Neural progenitor cell (in vitro differentiated cells): ENCODE measurements around the gene NCAPG2.

Experiments used
- CTCF ChIP-seq: fragments of 200-600 bp; sonication (generic); IDR thresholded peaks from 2 replicates; pipeline ENCODE4 v1.5.1; 2017; ENCODE audit warnings: antibody characterized with exemption, mild to moderate bottlenecking
- EZH2phosphoT487 ChIP-seq: fragments of 200-600 bp; sonication (generic); IDR thresholded peaks from 2 replicates; pipeline ENCODE4 v1.6.1; 2017; ENCODE audit warnings: antibody characterized with exemption

DNA sequence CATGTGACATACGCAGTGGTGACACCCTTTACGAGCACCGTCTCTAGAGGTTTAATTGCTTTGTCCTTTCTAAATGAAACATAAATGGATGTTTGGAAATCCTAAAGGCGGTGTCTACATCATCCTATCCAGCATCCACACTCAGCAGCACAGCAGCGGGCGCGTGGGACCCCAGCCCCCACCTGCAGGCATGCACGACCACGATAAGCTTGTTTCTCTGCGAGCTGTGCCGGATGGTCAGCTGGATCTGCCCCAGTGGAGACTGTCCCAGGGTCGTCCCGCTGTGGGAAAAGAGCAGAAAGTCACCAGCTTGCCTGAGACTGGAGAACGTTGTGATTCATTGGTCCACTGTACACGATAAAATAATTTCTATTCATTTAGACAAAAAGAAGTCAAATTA, 34.2 kb upstream of the NCAPG2 start:
- TF ChIP-seq EZH2phosphoT487 = no peak
- TF ChIP-seq CTCF = no peak
